Mammary microvascular endothelial cell (primary cell): Measurements from ENCODE around the gene ATP2B1. TPM values are rescaled to one million over a fixed set of nuclear protein-coding genes. Genes with fewer than 3 reads are reported as not detected.

Experiments
- total RNA-seq: library from RNA; depleted of rRNA; stranded (reverse); fragments of >200 nt; gene quantifications from 2 replicates; pipeline ENCODE4 v1.2.3, GENCODE V29; 2015

The ATP2B1 gene
- total RNA-seq, result 12.7 and 16.6 TPM in 2 replicates

DNA sequence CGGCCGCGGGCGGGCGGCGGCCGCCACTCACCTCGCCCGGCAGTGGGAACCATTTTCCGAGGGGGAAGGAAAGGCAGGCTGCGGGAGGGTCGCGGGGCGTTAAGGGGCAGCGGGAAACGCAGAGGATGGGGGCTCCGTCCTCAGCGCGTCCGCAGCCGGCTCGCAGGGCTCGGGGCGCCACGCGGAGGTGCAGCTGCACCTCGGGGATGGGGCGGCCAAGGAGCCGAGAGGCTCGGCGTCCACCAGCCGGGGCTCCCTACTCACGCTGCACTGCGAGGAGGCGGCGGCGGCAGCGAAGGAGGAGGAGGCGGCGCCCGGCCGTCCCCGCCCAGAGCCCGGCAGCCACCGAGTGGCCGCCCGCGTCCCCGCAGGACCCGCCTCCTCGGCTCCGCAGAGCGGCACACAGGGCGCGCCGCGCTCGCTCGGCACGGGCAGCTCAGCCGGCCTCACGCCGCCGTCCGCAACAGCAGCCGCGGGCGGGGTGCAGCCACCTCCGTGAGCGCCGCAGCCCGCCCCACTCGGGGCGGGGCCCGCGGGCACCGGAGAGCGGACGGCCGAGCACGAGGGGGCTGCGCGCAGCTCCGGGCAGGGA lies at the start of gene ATP2B1:
ATP2B1 (minus strand) TSS at position 274 of the 592 bp plus-strand sequence. CDS start 52,952 bp downstream, outside the sequence.

Other genes with a start within 250 kb of the ATP2B1 start
- gene GALNT4, start 184.0 kb downstream of the ATP2B1 start, total RNA-seq, result 9.3 and 11.1 TPM in 2 replicates
- 11.2 and 13.5 TPM in 2 replicates for gene POC1B, start 182.8 kb downstream of the ATP2B1 start, total RNA-seq